Measurements from ENCODE around the gene TMEM44.

The TMEM44 gene

GRCh38 chr3:194587438-194587931 is 45.7 kb downstream of the TMEM44 start:
- Histone ChIP-seq H2BK15ac (ENCODE audit: low read length) (no peak overlapping the region), H3K27ac (replicated peaks; ENCODE audit: low read length) (no peak overlapping the region), H2BK5ac (ENCODE audit: low read length) (no peak overlapping the region), H2BK120ac (ENCODE audit: low read depth, low read length) (no peak overlapping the region), H2BK12ac (ENCODE audit: low read length) (no peak overlapping the region), H3K14ac (ENCODE audit: low read length) (no peak overlapping the region), H2AK5ac (ENCODE audit: low read depth, low read length) (no peak overlapping the region), H4K91ac (ENCODE audit: low read depth, low read length, poor library complexity) (no peak overlapping the region), H3K9me3 (replicated peaks in 1 of 2; ENCODE audit: control insufficient read depth in 2 of 2, insufficient read depth in 1 of 2, low read depth in 1 of 2, low read length in 2 of 2) (peaks cover 0 to 2% of the 10 kb centered on the region in 2 donors), H3K4me1 (ENCODE audit: control insufficient read depth in 2 of 2, insufficient read depth in 1 of 2, low read depth in 1 of 2, low read length in 2 of 2) (peaks cover 0 to 2% of the 10 kb centered on the region in 2 donors), H3K23ac (ENCODE audit: low read depth, low read length, poor library complexity) (no peak overlapping the region), H3K4ac (ENCODE audit: low read length) (no peak overlapping the region), H4K8ac (ENCODE audit: low read depth, low read length) (no peak overlapping the region), H3K18ac (ENCODE audit: low read length) (no peak overlapping the region), H3K4me2 (ENCODE audit: insufficient read depth, low read length, poor library complexity, severe bottlenecking) (no peak overlapping the region), H3K36me3 (replicated peaks in 1 of 2; ENCODE audit: control insufficient read depth in 2 of 2, insufficient read depth in 2 of 2, low read length in 2 of 2) (peaks cover 13 to 64% of the 10 kb centered on the region in 2 donors), H3K9ac (ENCODE audit: low read depth, low read length, poor library complexity) (no peak overlapping the region), H3K27me3 (ENCODE audit: control insufficient read depth in 3 of 3, insufficient read depth in 3 of 3, low read depth in 1 of 3, low read length in 3 of 3) (no peaks in the 10 kb centered on the region), H2AFZ (ENCODE audit: low read length) (no peak overlapping the region), H3K79me1 (ENCODE audit: low read depth, low read length) (peaks cover 1% of the 10 kb centered on the region), H3K4me3 (ENCODE audit: low read length in 2 of 2) (peak overlapping the region in 1 of 2 donors; percentile 26)
- no peak for DNase-seq (ENCODE audit: low spot score)
- no CpG with 5 or more reads among the region's 14 CpGs for whole genome bisulfite sequencing, 2 donors (ENCODE audit: extremely low coverage in 2 of 2, insufficient read length in 2 of 2, insufficient replicate concordance in 1 of 2)

GRCh38 chr3:194586836-194587235 is 46.4 kb downstream of the TMEM44 start:
- H2AFZ ChIP-seq (ENCODE audit: low read length), result no peak overlapping the region
- H2BK5ac ChIP-seq (ENCODE audit: low read length), result no peak overlapping the region
- no peak overlapping the region for H3K23ac ChIP-seq (ENCODE audit: low read depth, low read length, poor library complexity)
- H3K18ac ChIP-seq (ENCODE audit: low read length), result no peak overlapping the region
- H4K91ac ChIP-seq (ENCODE audit: low read depth, low read length, poor library complexity), result no peak overlapping the region
- H3K9ac ChIP-seq (ENCODE audit: low read depth, low read length, poor library complexity), result no peak overlapping the region
- WGBS, 2 donors (ENCODE audit: extremely low coverage in 2 of 2, insufficient read length in 2 of 2, insufficient replicate concordance in 1 of 2), result no CpG with 5 or more reads among the region's 2 CpGs
- no peak overlapping the region for H2BK12ac ChIP-seq (ENCODE audit: low read length)
- H2AK5ac ChIP-seq (ENCODE audit: low read depth, low read length), result no peak overlapping the region
- no peak overlapping the region for H2BK120ac ChIP-seq (ENCODE audit: low read depth, low read length)
- no peak overlapping the region for H3K14ac ChIP-seq (ENCODE audit: low read length)
- H3K27me3 ChIP-seq (ENCODE audit: control insufficient read depth in 3 of 3, insufficient read depth in 3 of 3, low read depth in 1 of 3, low read length in 3 of 3), result no peaks in the 10 kb centered on the region
- peaks cover 1% of the 10 kb centered on the region for H3K79me1 ChIP-seq (ENCODE audit: low read depth, low read length)
- H3K36me3 ChIP-seq (replicated peaks in 1 of 2; ENCODE audit: control insufficient read depth in 2 of 2, insufficient read depth in 2 of 2, low read length in 2 of 2), result peaks cover 13 to 60% of the 10 kb centered on the region in 2 donors
- no peak overlapping the region for H3K4me2 ChIP-seq (ENCODE audit: insufficient read depth, low read length, poor library complexity, severe bottlenecking)
- H4K8ac ChIP-seq (ENCODE audit: low read depth, low read length), result no peak overlapping the region
- H2BK15ac ChIP-seq (ENCODE audit: low read length), result no peak overlapping the region
- no peak for DNase-seq (ENCODE audit: low spot score)
- peaks cover 0 to 2% of the 10 kb centered on the region in 2 donors for H3K4me1 ChIP-seq (ENCODE audit: control insufficient read depth in 2 of 2, insufficient read depth in 1 of 2, low read depth in 1 of 2, low read length in 2 of 2)
- no peak overlapping the region for H3K4ac ChIP-seq (ENCODE audit: low read length)
- H3K9me3 ChIP-seq (replicated peaks in 1 of 2; ENCODE audit: control insufficient read depth in 2 of 2, insufficient read depth in 1 of 2, low read depth in 1 of 2, low read length in 2 of 2), result peaks cover 2 to 3% of the 10 kb centered on the region in 2 donors
- H3K4me3 ChIP-seq (ENCODE audit: low read length in 2 of 2), result no peak overlapping the region
- no peak overlapping the region for H3K27ac ChIP-seq (replicated peaks; ENCODE audit: low read length)

GRCh38 chr3:194585880-194586281 is 47.3 kb downstream of the TMEM44 start:
- no peak overlapping the region for H3K27ac ChIP-seq (replicated peaks; ENCODE audit: low read length)
- no peak overlapping the region for H3K14ac ChIP-seq (ENCODE audit: low read length)
- no peak overlapping the region for H4K91ac ChIP-seq (ENCODE audit: low read depth, low read length, poor library complexity)
- peaks cover 13 to 60% of the 10 kb centered on the region in 2 donors for H3K36me3 ChIP-seq (replicated peaks in 1 of 2; ENCODE audit: control insufficient read depth in 2 of 2, insufficient read depth in 2 of 2, low read length in 2 of 2)
- H2BK5ac ChIP-seq (ENCODE audit: low read length), result no peak overlapping the region
- H4K8ac ChIP-seq (ENCODE audit: low read depth, low read length), result no peak overlapping the region
- H3K27me3 ChIP-seq (ENCODE audit: control insufficient read depth in 3 of 3, insufficient read depth in 3 of 3, low read depth in 1 of 3, low read length in 3 of 3), result no peaks in the 10 kb centered on the region
- no CpG with 5 or more reads among the region's 5 CpGs for WGBS, 2 donors (ENCODE audit: extremely low coverage in 2 of 2, insufficient read length in 2 of 2, insufficient replicate concordance in 1 of 2)
- H2BK120ac ChIP-seq (ENCODE audit: low read depth, low read length), result no peak overlapping the region
- H3K9ac ChIP-seq (ENCODE audit: low read depth, low read length, poor library complexity), result no peak overlapping the region
- DNase-seq (ENCODE audit: low spot score), result no peak
- no peak overlapping the region for H3K18ac ChIP-seq (ENCODE audit: low read length)
- peaks cover 0 to 2% of the 10 kb centered on the region in 2 donors for H3K4me1 ChIP-seq (ENCODE audit: control insufficient read depth in 2 of 2, insufficient read depth in 1 of 2, low read depth in 1 of 2, low read length in 2 of 2)
- H3K79me1 ChIP-seq (ENCODE audit: low read depth, low read length), result peaks cover 1% of the 10 kb centered on the region
- H2BK15ac ChIP-seq (ENCODE audit: low read length), result no peak overlapping the region
- H3K4ac ChIP-seq (ENCODE audit: low read length), result no peak overlapping the region
- H3K23ac ChIP-seq (ENCODE audit: low read depth, low read length, poor library complexity), result no peak overlapping the region
- H2AFZ ChIP-seq (ENCODE audit: low read length), result no peak overlapping the region
- no peak overlapping the region for H3K4me3 ChIP-seq (ENCODE audit: low read length in 2 of 2)
- no peak overlapping the region for H2AK5ac ChIP-seq (ENCODE audit: low read depth, low read length)
- peaks cover 2 to 3% of the 10 kb centered on the region in 2 donors for H3K9me3 ChIP-seq (replicated peaks in 1 of 2; ENCODE audit: control insufficient read depth in 2 of 2, insufficient read depth in 1 of 2, low read depth in 1 of 2, low read length in 2 of 2)
- no peak overlapping the region for H2BK12ac ChIP-seq (ENCODE audit: low read length)
- no peak overlapping the region for H3K4me2 ChIP-seq (ENCODE audit: insufficient read depth, low read length, poor library complexity, severe bottlenecking)

- DNase-seq (ENCODE audit: low spot score), result no peak
- no CpG with 5 or more reads among the region's 1 CpG for WGBS, 2 donors (ENCODE audit: extremely low coverage in 2 of 2, insufficient read length in 2 of 2, insufficient replicate concordance in 1 of 2)
- H3K4me3 ChIP-seq (ENCODE audit: low read length in 2 of 2), result peak overlapping the region in 1 of 2 donors; percentile 95
Observed at GRCh38 chr3:194584866-194585265, 48.4 kb downstream of the TMEM44 start.

More at GRCh38 chr3:194584866-194585265, 48.4 kb downstream of the TMEM44 start:
- Histone ChIP-seq H3K18ac (ENCODE audit: low read length) (no peak overlapping the region), H2AFZ (ENCODE audit: low read length) (no peak overlapping the region), H3K4ac (ENCODE audit: low read length) (no peak overlapping the region), H3K4me2 (ENCODE audit: insufficient read depth, low read length, poor library complexity, severe bottlenecking) (no peak overlapping the region), H2BK15ac (ENCODE audit: low read length) (no peak overlapping the region), H3K4me1 (ENCODE audit: control insufficient read depth in 2 of 2, insufficient read depth in 1 of 2, low read depth in 1 of 2, low read length in 2 of 2) (peaks cover 0 to 2% of the 10 kb centered on the region in 2 donors), H3K27me3 (ENCODE audit: control insufficient read depth in 3 of 3, insufficient read depth in 3 of 3, low read depth in 1 of 3, low read length in 3 of 3) (no peaks in the 10 kb centered on the region), H3K23ac (ENCODE audit: low read depth, low read length, poor library complexity) (no peak overlapping the region), H3K36me3 (replicated peaks in 1 of 2; ENCODE audit: control insufficient read depth in 2 of 2, insufficient read depth in 2 of 2, low read length in 2 of 2) (peaks cover 13 to 52% of the 10 kb centered on the region in 2 donors), H2BK120ac (ENCODE audit: low read depth, low read length) (no peak overlapping the region), H4K8ac (ENCODE audit: low read depth, low read length) (no peak overlapping the region), H3K9me3 (replicated peaks in 1 of 2; ENCODE audit: control insufficient read depth in 2 of 2, insufficient read depth in 1 of 2, low read depth in 1 of 2, low read length in 2 of 2) (peaks cover 2 to 3% of the 10 kb centered on the region in 2 donors), H3K27ac (replicated peaks; ENCODE audit: low read length) (no peak overlapping the region), H3K9ac (ENCODE audit: low read depth, low read length, poor library complexity) (no peak overlapping the region), H2BK5ac (ENCODE audit: low read length) (no peak overlapping the region), H2AK5ac (ENCODE audit: low read depth, low read length) (no peak overlapping the region), H3K79me1 (ENCODE audit: low read depth, low read length) (peaks cover 1% of the 10 kb centered on the region), H2BK12ac (ENCODE audit: low read length) (no peak overlapping the region), H3K14ac (ENCODE audit: low read length) (no peak overlapping the region), H4K91ac (ENCODE audit: low read depth, low read length, poor library complexity) (no peak overlapping the region)

Data from neuronal stem cell (in vitro differentiated cells).